CD8-positive, alpha-beta memory T cell (primary cell): Measurements from ENCODE around the gene KDM6B. TPM values are rescaled to one million over a fixed set of nuclear protein-coding genes. Genes with fewer than 3 reads are reported as not detected.
"Not testable (repeated sequence)": the region's sequence is repeated elsewhere in the genome, so short reads cannot be mapped to it uniquely, and the experiment has no call there.

Experiments
- CTCF ChIA-PET: fragments of 350-600 bp; sonication (Branson Sonifier 250); formaldehyde crosslinking; loops from one replicate; lab custom pipeline; 2021; ENCODE audit warnings: antibody characterized with exemption; lab: Charles Lee
- POLR2A ChIA-PET: fragments of 350-600 bp; sonication (Branson Sonifier 250); formaldehyde crosslinking; loops from one replicate; lab custom pipeline; 2021; ENCODE audit warnings: antibody characterized with exemption; lab: Charles Lee
- DNase-seq, 5 donors: peaks; one replicate each; pipeline versions ENCODE4 v3.0.0 to v3.0.0-alpha.2; 2020 to 2022; ENCODE audit warnings: mixed read lengths in 1 of 5
- H3K27ac ChIP-seq: one replicate; pipeline ENCODE4 v1.7.0; 2013; ENCODE audit warnings: low read depth, mild to moderate bottlenecking, low read length, moderate library complexity
- H3K27me3 ChIP-seq: 2 replicates; pipeline ENCODE4 v1.7.0; 2013; ENCODE audit warnings: low read length, mild to moderate bottlenecking; ENCODE audit not compliant: insufficient read depth, poor library complexity, severe bottlenecking
- H3K36me3 ChIP-seq: 2 replicates; pipeline ENCODE4 v1.7.0; 2013; ENCODE audit warnings: mild to moderate bottlenecking, low read length, moderate library complexity; ENCODE audit not compliant: insufficient read depth
- H3K4me1 ChIP-seq: 2 replicates; pipeline ENCODE4 v1.7.0; 2013; ENCODE audit warnings: mild to moderate bottlenecking, low read length, moderate library complexity; ENCODE audit not compliant: insufficient read depth
- H3K4me3 ChIP-seq: 2 replicates; pipeline ENCODE4 v1.7.0; 2013; ENCODE audit warnings: mild to moderate bottlenecking, low read length
- H3K9me3 ChIP-seq: 2 replicates; pipeline ENCODE4 v1.7.0; 2013; ENCODE audit warnings: mild to moderate bottlenecking, low read length
- H3K27ac Mint-ChIP-seq, 8 donors: one replicate each; pipeline ENCODE4 v1.8.0; 2020 to 2021; ENCODE audit warnings: mixed read lengths in 8 of 8, mild to moderate bottlenecking in 6 of 8, inconsistent platforms in 3 of 8, moderate library complexity in 3 of 8
- H3K27me3 Mint-ChIP-seq, 2 donors: one replicate each; pipeline ENCODE4 v1.8.0; 2020 to 2021; ENCODE audit warnings: mixed read lengths in 2 of 2, mild to moderate bottlenecking in 1 of 2, moderate library complexity in 1 of 2
- H3K36me3 Mint-ChIP-seq, 3 donors: one replicate each; pipeline ENCODE4 v1.8.0; 2020 to 2021; ENCODE audit warnings: mixed read lengths in 3 of 3, inconsistent platforms in 1 of 3, mild to moderate bottlenecking in 1 of 3
- H3K4me1 Mint-ChIP-seq, 3 donors: one replicate each; pipeline ENCODE4 v1.8.0; 2020 to 2021; ENCODE audit warnings: mixed read lengths in 3 of 3, inconsistent platforms in 1 of 3, mild to moderate bottlenecking in 1 of 3
- H3K4me3 Mint-ChIP-seq, 7 donors: one replicate each; pipeline ENCODE4 v1.8.0; 2020 to 2021; ENCODE audit warnings: mixed read lengths in 7 of 7, mild to moderate bottlenecking in 6 of 7, moderate library complexity in 4 of 7, inconsistent platforms in 2 of 7
- H3K9me3 Mint-ChIP-seq, 5 donors: one replicate each; pipeline ENCODE4 v1.8.0; 2020 to 2022; ENCODE audit warnings: mixed read lengths in 5 of 5, mild to moderate bottlenecking in 3 of 5, moderate library complexity in 2 of 5, inconsistent platforms in 1 of 5
- polyA plus RNA-seq: library from polyadenylated mRNA; unstranded; fragments of 300-500 nt; fragmentation: Illumina TruSeq; gene quantifications from one replicate; pipeline ENCODE4 v1.2.3, GENCODE V29; 2021
- total RNA-seq, 2 experiments: library from RNA; stranded (reverse); gene quantifications; one replicate each; pipeline ENCODE4 v1.2.3, GENCODE V29; 2021

Gene KDM6B
- total and polyA plus RNA-seq, 3 experiments from 2014 or later, result 1.2 to 89.7 (median 84.2) TPM

GRCh38 chr17:7803981-7804380, 30.0 kb upstream of the KDM6B start:
- H3K36me3 Mint-ChIP-seq, result peaks cover 0 to 1% (median 0%) of the 10 kb centered on the region in 3 donors
- Histone ChIP-seq H3K36me3 (no peaks in the 10 kb centered on the region), H3K4me1 (no peaks in the 10 kb centered on the region), H3K27ac (no peak overlapping the region), H3K27me3 (no peaks in the 10 kb centered on the region), H3K9me3 (no peaks in the 10 kb centered on the region), H3K4me3 (no peak overlapping the region)
- DNase-seq, result no peak
- CTCF ChIA-PET, result no interaction called here
- H3K4me3 Mint-ChIP-seq, result no peak overlapping the region
- H3K27me3 Mint-ChIP-seq, result peaks cover 29 to 43% of the 10 kb centered on the region in 2 donors
- H3K4me1 Mint-ChIP-seq, result no peaks in the 10 kb centered on the region
- H3K9me3 Mint-ChIP-seq, result peaks cover 0 to 2% (median 0%) of the 10 kb centered on the region in 5 donors
- H3K27ac Mint-ChIP-seq, result no peak overlapping the region
- POLR2A ChIA-PET, result no interaction called here

- Histone ChIP-seq H3K4me3 (no peak overlapping the region), H3K36me3 (no peaks in the 10 kb centered on the region), H3K4me1 (no peaks in the 10 kb centered on the region), H3K27me3 (no peaks in the 10 kb centered on the region), H3K9me3 (no peaks in the 10 kb centered on the region), H3K27ac (no peak overlapping the region)
- POLR2A ChIA-PET, result no interaction called here
- Mint-ChIP-seq H3K4me3 (no peak overlapping the region), H3K27ac (no peak overlapping the region), H3K36me3 (peaks cover 0 to 1% (median 0%) of the 10 kb centered on the region in 3 donors), H3K4me1 (no peaks in the 10 kb centered on the region), H3K9me3 (peaks cover 0 to 2% (median 0%) of the 10 kb centered on the region in 5 donors), H3K27me3 (peaks cover 28 to 49% of the 10 kb centered on the region in 2 donors)
- CTCF ChIA-PET, result interaction anchor here (0.7 kb wide), 1 partner anchor 796 kb away, joined by 3 read pairs; no protein-coding TSS in a partner anchor
- no peak for DNase-seq
These were observed 27.4 kb upstream of the KDM6B start for GRCh38 chr17:7806587-7806986.

DNA sequence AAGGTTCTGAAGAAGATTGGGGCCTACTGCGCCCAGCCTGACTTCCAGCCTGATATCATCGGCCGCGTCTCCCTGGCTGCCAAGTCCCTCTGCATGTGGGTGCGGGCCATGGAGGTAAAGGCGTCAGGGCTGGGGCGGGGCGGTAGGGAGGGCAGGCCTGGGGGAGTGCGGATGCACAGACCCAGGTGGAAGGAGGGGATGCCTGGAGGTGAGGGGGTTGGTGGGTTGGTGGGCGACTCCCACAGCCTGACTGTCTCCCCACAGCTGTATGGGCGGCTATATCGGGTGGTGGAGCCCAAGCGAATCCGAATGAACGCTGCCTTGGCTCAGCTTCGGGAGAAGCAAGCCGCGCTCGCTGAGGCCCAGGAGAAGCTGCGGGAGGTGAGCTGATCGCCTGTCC, 26.8 kb upstream of the KDM6B start:
- Histone ChIP-seq H3K9me3 (no peaks in the 10 kb centered on the region), H3K27ac (no peak overlapping the region), H3K36me3 (no peaks in the 10 kb centered on the region), H3K27me3 (no peaks in the 10 kb centered on the region), H3K4me1 (no peaks in the 10 kb centered on the region), H3K4me3 (no peak overlapping the region)
- H3K4me1 Mint-ChIP-seq, result no peaks in the 10 kb centered on the region
- H3K36me3 Mint-ChIP-seq, result peaks cover 0 to 1% (median 0%) of the 10 kb centered on the region in 3 donors
- DNase-seq, result no peak
- H3K9me3 Mint-ChIP-seq, result peaks cover 0 to 2% (median 0%) of the 10 kb centered on the region in 5 donors
- ChIA-PET CTCF (no interaction called here), POLR2A (no interaction called here)
- H3K27ac Mint-ChIP-seq, result no peak overlapping the region
- H3K27me3 Mint-ChIP-seq, result peaks cover 23 to 43% of the 10 kb centered on the region in 2 donors
- no peak overlapping the region for H3K4me3 Mint-ChIP-seq

DNA sequence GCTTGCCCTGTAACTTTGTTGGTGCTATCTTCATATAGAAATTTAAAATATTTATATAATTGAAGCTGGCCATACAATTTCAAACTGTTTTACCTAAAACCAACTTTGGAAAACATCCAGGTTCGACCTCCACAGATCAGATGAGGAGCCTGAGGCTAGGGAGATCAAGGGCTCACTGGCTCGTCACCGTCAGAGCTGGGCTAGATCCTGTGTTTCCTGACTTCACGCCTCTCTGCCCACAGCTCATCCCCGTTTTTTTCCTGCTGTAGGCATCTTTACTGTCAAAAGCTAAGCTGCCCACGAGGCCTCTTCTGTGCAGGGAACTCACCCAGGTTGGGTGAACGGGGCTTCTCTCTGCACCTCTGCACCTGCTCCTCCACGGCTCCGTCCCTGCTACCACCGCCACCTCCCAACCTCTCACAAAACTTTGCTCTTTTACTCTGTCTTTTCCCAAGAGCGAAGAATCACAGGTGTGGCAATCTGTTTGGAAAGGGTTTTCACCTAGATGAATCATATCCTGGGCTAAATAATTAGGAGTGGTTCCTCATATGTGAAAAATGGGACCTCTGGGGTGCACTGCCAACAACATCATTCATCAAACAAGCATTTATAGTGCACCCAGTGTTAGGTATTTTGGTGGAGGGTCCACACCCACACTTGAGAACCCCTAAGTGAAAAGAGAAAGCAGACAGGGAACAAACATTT, 24.8 kb upstream of the KDM6B start:
- peaks cover 0 to 1% (median 0%) of the 10 kb centered on the region in 3 donors for H3K36me3 Mint-ChIP-seq

GRCh38 chr17:7809791-7810343, 24.1 kb upstream of the KDM6B start:
- H3K27ac ChIP-seq, H3K4me1 ChIP-seq, POLR2A ChIA-PET, DNase-seq, H3K27me3 ChIP-seq, H3K9me3 Mint-ChIP-seq, H3K36me3 ChIP-seq, H3K36me3 Mint-ChIP-seq, H3K27ac Mint-ChIP-seq, H3K4me1 Mint-ChIP-seq, H3K4me3 ChIP-seq, H3K4me3 Mint-ChIP-seq, H3K9me3 ChIP-seq: not testable (repeated sequence)
- H3K27me3 Mint-ChIP-seq, result peaks cover 21 to 31% of the 10 kb centered on the region in 2 donors
- CTCF ChIA-PET, result interaction anchor here (1.3 kb wide), 1 partner anchor 13 kb away, joined by 3 read pairs; no protein-coding TSS in a partner anchor

More for the DNA sequence above, 24.8 kb upstream of the KDM6B start:
- no peak overlapping the region for H3K4me3 ChIP-seq
- no peaks in the 10 kb centered on the region for H3K9me3 Mint-ChIP-seq
- H3K27me3 ChIP-seq, result no peaks in the 10 kb centered on the region
- H3K27ac Mint-ChIP-seq, result no peak overlapping the region
- DNase-seq, result no peak
- H3K4me3 Mint-ChIP-seq, result no peak overlapping the region
- CTCF ChIA-PET, result interaction anchor here (0.9 to 1.3 kb wide), 2 partner anchors 14 to 42 kb away, joined by 3 read pairs; no protein-coding TSS in a partner anchor
- no peaks in the 10 kb centered on the region for H3K4me1 Mint-ChIP-seq
- no peaks in the 10 kb centered on the region for H3K4me1 ChIP-seq
- no peaks in the 10 kb centered on the region for H3K9me3 ChIP-seq
- POLR2A ChIA-PET, result no interaction called here
- H3K27me3 Mint-ChIP-seq, result peaks cover 21 to 32% of the 10 kb centered on the region in 2 donors
- no peaks in the 10 kb centered on the region for H3K36me3 ChIP-seq
- H3K27ac ChIP-seq, result no peak overlapping the region

DNA sequence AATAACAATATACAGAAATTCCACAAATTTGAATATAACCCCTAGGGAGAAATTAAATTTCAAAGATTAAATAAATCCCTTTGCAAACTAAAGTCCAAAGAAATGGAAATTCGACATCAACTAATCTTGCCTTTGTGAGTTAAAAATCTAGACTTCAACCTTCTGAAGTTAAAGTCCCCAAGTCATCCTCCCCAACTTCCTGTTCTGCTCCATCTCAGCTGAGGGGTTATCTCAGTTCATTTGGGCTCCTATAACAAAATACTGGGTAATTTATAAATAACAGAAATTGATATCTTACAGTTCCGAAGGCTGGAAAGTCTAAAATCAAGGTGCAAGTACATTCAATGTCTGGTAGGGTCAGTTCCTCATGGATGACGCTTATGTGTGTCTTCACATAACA, 22.8 kb upstream of the KDM6B start:
- CTCF ChIA-PET, result no interaction called here

GRCh38 chr17:7814969-7815368, 19.0 kb upstream of the KDM6B start:
- Histone ChIP-seq H3K4me3 (no peak overlapping the region), H3K9me3 (no peaks in the 10 kb centered on the region), H3K36me3 (no peaks in the 10 kb centered on the region), H3K27ac (no peak overlapping the region), H3K27me3 (no peaks in the 10 kb centered on the region), H3K4me1 (no peaks in the 10 kb centered on the region)
- ChIA-PET CTCF (no interaction called here), POLR2A (no interaction called here)
- H3K27me3 Mint-ChIP-seq, result no peaks in the 10 kb centered on the region
- no peaks in the 10 kb centered on the region for H3K36me3 Mint-ChIP-seq
- H3K4me1 Mint-ChIP-seq, result no peaks in the 10 kb centered on the region
- H3K4me3 Mint-ChIP-seq, result no peak overlapping the region
- H3K27ac Mint-ChIP-seq, result no peak overlapping the region
- H3K9me3 Mint-ChIP-seq, result no peaks in the 10 kb centered on the region
- no peak for DNase-seq

More for the DNA sequence above, 22.8 kb upstream of the KDM6B start:
- POLR2A ChIA-PET, result no interaction called here
- Histone ChIP-seq H3K27me3 (no peaks in the 10 kb centered on the region), H3K9me3 (no peaks in the 10 kb centered on the region), H3K27ac (no peak overlapping the region), H3K4me3 (no peak overlapping the region), H3K36me3 (no peaks in the 10 kb centered on the region), H3K4me1 (no peaks in the 10 kb centered on the region)
- Mint-ChIP-seq H3K4me3 (no peak overlapping the region), H3K4me1 (no peaks in the 10 kb centered on the region), H3K9me3 (no peaks in the 10 kb centered on the region), H3K27ac (no peak overlapping the region), H3K27me3 (peaks cover 14 to 24% of the 10 kb centered on the region in 2 donors), H3K36me3 (no peaks in the 10 kb centered on the region)
- no peak for DNase-seq

DNA sequence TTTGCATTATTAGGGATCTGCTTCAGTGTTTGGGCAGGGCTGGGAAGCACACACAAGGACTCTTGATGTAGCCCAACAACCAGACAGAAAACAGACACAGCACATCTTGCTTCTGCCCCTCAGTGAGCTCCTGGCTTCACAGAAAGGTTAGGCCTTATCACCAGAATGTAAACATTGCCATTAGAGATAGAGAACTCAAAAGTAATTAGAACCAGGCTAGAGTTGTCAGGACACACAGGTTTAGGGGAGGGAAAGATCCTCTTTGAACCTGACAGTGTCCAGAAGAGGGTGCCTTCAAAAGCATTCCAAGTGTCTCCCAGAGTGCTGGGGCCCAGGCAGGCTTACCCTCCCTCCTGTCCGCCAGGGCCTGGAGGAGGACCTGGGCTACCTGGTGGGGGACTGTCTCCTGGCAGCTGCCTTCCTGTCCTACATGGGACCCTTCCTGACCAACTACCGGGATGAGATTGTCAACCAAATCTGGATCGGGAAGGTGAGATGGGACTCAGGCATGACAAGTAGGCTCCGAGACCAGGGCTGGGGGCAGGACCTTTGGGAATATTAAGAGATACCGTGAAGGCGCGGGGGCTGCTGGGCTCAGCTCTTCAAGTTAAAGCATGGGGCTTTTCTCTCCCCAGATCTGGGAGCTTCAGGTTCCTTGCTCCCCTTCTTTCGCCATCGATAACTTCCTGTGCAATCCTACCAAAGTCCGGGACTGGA, 16.9 kb upstream of the KDM6B start:
- no peaks in the 10 kb centered on the region for H3K9me3 Mint-ChIP-seq
- no peaks in the 10 kb centered on the region for H3K27me3 Mint-ChIP-seq
- H3K27ac Mint-ChIP-seq, result peak overlapping the region in 1 of 8 donors; percentile 80
- Histone ChIP-seq H3K4me1 (no peaks in the 10 kb centered on the region), H3K36me3 (no peaks in the 10 kb centered on the region), H3K4me3 (no peak overlapping the region), H3K27ac (no peak overlapping the region), H3K9me3 (no peaks in the 10 kb centered on the region), H3K27me3 (no peaks in the 10 kb centered on the region)
- no peaks in the 10 kb centered on the region for H3K4me1 Mint-ChIP-seq
- H3K36me3 Mint-ChIP-seq, result no peaks in the 10 kb centered on the region
- H3K4me3 Mint-ChIP-seq, result no peak overlapping the region
- POLR2A ChIA-PET, result no interaction called here
- no peak for DNase-seq
- CTCF ChIA-PET, result interaction anchor here (1.2 kb wide), 2 partner anchors 45 to 173 kb away, joined by 3 to 5 read pairs; no protein-coding TSS in a partner anchor
